Testis (tissue), 3 donors: Measurements from ENCODE around the gene FBXO34. TPM values are rescaled to one million over a fixed set of nuclear protein-coding genes. Genes with fewer than 3 reads are reported as not detected.

ENCODE experiments used
- DNase-seq: peaks from one replicate; pipeline ENCODE4 v3.0.0-alpha.2; 2019
- H3K27ac ChIP-seq, 2 donors: fragments of 200-600 bp; sonication (generic); one replicate each; pipeline ENCODE4 v1.5.1; 2019
- H3K27me3 ChIP-seq: fragments of 200-600 bp; sonication (generic); one replicate; pipeline ENCODE4 v1.5.1; 2019
- H3K36me3 ChIP-seq: fragments of 200-600 bp; sonication (generic); one replicate; pipeline ENCODE4 v1.5.1; 2017; ENCODE audit warnings: low read depth; ENCODE audit errors: missing control alignments
- H3K4me1 ChIP-seq: fragments of 200-600 bp; sonication (generic); one replicate; pipeline ENCODE4 v1.5.1; 2019
- H3K4me3 ChIP-seq, 2 donors: fragments of 200-600 bp; sonication (generic); one replicate each; pipeline ENCODE4 v1.5.1; 2017 to 2019
- H3K9me3 ChIP-seq: fragments of 200-600 bp; sonication (generic); one replicate; pipeline ENCODE4 v1.5.1; 2017
- POLR2A ChIP-seq: fragments of 450-650 bp; IDR thresholded peaks from one replicate; pipeline ENCODE4 v1.6.1; 2017; ENCODE audit warnings: antibody characterized with exemption, mild to moderate bottlenecking, moderate library complexity
- WGBS, 2 donors: methylation state at CpG; one replicate each; pipeline ENCODE4 v1.1.5; 2018; 5-methylcytosine and 5-hydroxymethylcytosine counted together
- intact Hi-C: fragments of 100-400 bp; cut with DNase I; formaldehyde crosslinking; loops from one replicate; pipeline ENCODE4 v1.15.1; 2023; ENCODE audit warnings: low total_unique reads
- polyA plus RNA-seq: library from polyadenylated mRNA; stranded (reverse); fragments of 350-450 nt; fragmentation: Illumina TruSeq; extraction: RNeasy Lipid Tissue Mini Kit (QIAGEN cat#74804); gene quantifications from one replicate; pipeline ENCODE4 v1.2.3, GENCODE V29; 2014; ENCODE audit warnings: low read depth, low replicate concordance; ENCODE audit not compliant: insufficient read depth
- total RNA-seq, 2 donors: library from RNA; depleted of rRNA; stranded (reverse); fragments of >200 nt; gene quantifications; one replicate each; pipeline ENCODE4 v1.2.3, GENCODE V29; 2016
- TF ChIP-seq, protein P1 (sequence below), 3 experiments: fragments of 450-650 bp in 2 of 3; fragments of 200-600 bp in 1 of 3; sonication (generic) in 1 of 3; IDR thresholded peaks; one replicate each; pipeline ENCODE4 v1.5.1; 2016 to 2019; ENCODE audit warnings: antibody characterized with exemption in 3 of 3, mild to moderate bottlenecking in 2 of 3, moderate library complexity in 1 of 3

Gene FBXO34
- total and polyA plus RNA-seq, 3 donors from 2014 or later = 62.1 to 91.7 (median 84.4) TPM

DNA sequence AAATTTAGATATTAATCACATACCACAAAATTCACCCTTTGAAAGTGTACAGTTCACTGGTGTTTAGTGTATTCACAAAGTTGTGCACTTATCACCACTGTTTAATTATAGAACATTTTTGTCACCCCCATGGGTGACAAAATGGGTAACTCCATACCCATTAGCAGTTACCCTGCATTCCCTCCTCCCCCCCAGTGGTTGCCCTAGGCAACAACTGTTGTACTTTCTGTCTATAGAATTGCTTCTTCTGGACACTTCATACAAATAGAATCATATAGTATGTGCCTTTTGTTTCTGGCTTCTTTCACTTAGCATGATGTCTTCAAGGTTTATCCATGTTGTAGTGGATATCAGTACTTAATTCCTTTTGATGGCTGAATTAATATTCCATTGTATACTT is 52.7 kb downstream of the FBXO34 start:
- H3K27ac ChIP-seq = no peak overlapping the region
- H3K36me3 ChIP-seq = no peaks in the 10 kb centered on the region
- H3K27me3 ChIP-seq = no peaks in the 10 kb centered on the region
- TF ChIP-seq POLR2A = no peak
- TF ChIP-seq, protein P1, sequence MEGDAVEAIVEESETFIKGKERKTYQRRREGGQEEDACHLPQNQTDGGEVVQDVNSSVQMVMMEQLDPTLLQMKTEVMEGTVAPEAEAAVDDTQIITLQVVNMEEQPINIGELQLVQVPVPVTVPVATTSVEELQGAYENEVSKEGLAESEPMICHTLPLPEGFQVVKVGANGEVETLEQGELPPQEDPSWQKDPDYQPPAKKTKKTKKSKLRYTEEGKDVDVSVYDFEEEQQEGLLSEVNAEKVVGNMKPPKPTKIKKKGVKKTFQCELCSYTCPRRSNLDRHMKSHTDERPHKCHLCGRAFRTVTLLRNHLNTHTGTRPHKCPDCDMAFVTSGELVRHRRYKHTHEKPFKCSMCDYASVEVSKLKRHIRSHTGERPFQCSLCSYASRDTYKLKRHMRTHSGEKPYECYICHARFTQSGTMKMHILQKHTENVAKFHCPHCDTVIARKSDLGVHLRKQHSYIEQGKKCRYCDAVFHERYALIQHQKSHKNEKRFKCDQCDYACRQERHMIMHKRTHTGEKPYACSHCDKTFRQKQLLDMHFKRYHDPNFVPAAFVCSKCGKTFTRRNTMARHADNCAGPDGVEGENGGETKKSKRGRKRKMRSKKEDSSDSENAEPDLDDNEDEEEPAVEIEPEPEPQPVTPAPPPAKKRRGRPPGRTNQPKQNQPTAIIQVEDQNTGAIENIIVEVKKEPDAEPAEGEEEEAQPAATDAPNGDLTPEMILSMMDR (IDR thresholded peaks at IDR 0.05) = no peak
- DNase-seq = no peak
- H3K4me3 ChIP-seq = no peak overlapping the region
- no peaks in the 10 kb centered on the region for H3K9me3 ChIP-seq
- no peaks in the 10 kb centered on the region for H3K4me1 ChIP-seq
- intact Hi-C loops = no loop called here

DNA sequence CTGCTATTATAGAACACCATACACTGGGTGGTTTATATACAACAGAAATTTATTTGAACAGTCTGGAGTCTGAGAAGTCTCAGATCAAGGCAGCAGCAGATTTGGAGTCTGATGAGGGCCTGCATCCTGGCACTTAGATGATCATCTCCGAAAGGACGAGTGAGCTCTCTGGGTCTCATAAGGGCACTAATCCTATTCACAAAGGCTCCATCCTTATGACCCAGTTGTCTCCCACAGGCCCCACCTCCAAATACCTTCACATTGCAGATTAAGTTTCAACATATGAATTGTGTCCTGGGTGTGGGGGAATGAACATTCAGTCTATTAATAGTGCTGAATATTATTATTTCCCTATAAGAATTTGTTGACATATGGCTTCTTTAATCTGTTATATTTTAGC is 53.6 kb downstream of the FBXO34 start:
- WGBS, 2 donors = 89 to 92% methylated on average over 2 of the region's 2 CpGs
- intact Hi-C loops = no loop called here
- no peak for DNase-seq

DNA sequence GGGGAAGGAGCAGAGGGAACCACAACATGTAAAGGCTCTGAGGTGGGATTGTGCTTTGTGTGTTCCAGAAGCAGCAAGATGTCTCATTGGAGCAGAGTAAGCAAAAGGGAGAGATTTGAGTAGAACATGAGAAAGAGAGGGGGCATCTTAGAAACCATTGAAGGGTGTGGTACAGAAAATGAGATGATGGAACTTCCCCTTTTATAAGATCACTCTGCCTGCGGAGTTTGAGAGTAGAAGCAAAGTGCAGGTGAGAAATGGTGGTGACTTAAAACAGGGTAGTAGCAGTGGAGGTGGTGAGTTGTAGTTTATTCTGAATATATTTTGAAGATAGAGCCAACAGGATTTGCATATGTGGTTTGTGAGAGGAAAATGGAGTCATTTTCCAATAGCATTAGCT is 56.0 kb downstream of the FBXO34 start:
- no peaks in the 10 kb centered on the region for H3K9me3 ChIP-seq
- DNase-seq = no peak
- H3K36me3 ChIP-seq = no peaks in the 10 kb centered on the region
- intact Hi-C loops = no loop called here
- peaks cover 5% of the 10 kb centered on the region for H3K4me1 ChIP-seq
- no peak overlapping the region for H3K4me3 ChIP-seq
- H3K27ac ChIP-seq = no peak overlapping the region
- no peaks in the 10 kb centered on the region for H3K27me3 ChIP-seq
- 78 to 86% methylated on average over 1 of the region's 1 CpG for WGBS, 2 donors
- TF ChIP-seq, protein P1 (IDR thresholded peaks at IDR 0.05) = no peak

More for the DNA sequence above, 53.6 kb downstream of the FBXO34 start:
- Histone ChIP-seq H3K4me3 (no peak overlapping the region), H3K36me3 (no peaks in the 10 kb centered on the region), H3K4me1 (peaks cover 4% of the 10 kb centered on the region), H3K27ac (no peak overlapping the region), H3K9me3 (no peaks in the 10 kb centered on the region), H3K27me3 (no peaks in the 10 kb centered on the region)
- no peak for TF ChIP-seq POLR2A
- TF ChIP-seq, protein P1 (IDR thresholded peaks at IDR 0.05) = no peak

DNA sequence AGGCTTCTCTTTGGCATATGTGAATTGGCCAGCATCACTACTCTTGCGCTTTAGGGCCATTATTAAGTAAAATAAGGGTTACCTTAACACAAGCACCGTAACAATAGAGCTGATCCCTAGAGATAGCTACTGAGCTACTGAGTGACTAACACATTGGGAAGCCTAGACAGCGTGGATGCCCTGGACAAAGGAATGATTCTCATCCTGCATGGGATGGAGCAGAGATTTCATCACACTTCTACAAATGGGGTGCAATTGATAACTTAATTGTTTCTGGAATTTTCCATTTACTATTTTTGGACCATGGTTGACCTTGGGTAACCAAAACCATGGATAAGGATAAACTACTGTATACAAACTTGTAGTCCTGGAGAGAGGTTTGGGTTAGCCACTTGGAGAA is 57.1 kb downstream of the FBXO34 start:
- 64 to 76% methylated on average over 3 of the region's 3 CpGs for WGBS, 2 donors
- no peaks in the 10 kb centered on the region for H3K27me3 ChIP-seq
- H3K4me1 ChIP-seq = peaks cover 17% of the 10 kb centered on the region
- no peak for TF ChIP-seq POLR2A
- TF ChIP-seq, protein P1 (IDR thresholded peaks at IDR 0.05) = no peak
- intact Hi-C loops = no loop called here
- DNase-seq = no peak
- H3K9me3 ChIP-seq = no peaks in the 10 kb centered on the region
- H3K4me3 ChIP-seq = no peak overlapping the region
- H3K36me3 ChIP-seq = no peaks in the 10 kb centered on the region
- H3K27ac ChIP-seq = no peak overlapping the region

DNA sequence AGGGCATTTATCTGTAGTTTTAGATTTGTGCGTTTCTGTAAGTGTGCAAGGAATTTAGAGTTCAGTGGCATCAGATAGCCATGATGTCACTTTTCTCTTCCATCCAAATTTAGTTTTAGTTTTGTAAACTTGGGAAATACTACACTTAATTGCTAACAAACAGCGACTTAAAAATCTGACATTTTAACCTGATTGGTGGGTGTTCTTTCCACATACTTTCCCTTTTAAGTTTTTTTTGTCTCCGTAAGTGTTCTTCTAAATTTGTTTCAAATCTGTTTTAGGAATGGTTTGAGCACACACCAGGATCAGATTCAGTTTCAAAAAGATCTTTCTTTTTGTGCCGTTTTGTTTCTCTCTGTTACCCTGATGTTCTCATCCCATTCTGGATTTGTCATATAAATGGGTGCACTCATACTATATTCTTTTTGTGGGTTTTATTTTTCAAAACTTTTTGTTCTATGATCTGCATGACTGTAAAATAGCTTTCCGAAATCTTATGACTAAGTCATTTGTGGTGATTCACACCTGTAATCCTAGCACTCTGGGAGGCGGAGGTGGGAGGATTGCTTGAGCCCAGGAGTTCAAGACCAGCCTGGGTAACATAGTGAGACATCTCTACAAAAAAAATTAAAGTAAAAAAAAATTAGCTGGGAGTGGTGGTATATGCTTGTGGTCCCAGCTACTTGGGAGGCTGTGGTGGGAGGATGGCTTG is 58.9 kb downstream of the FBXO34 start:
- no peaks in the 10 kb centered on the region for H3K9me3 ChIP-seq
- no peak for TF ChIP-seq POLR2A
- TF ChIP-seq, protein P1 (IDR thresholded peaks at IDR 0.05) = no peak
- DNase-seq = no peak
- no peaks in the 10 kb centered on the region for H3K27me3 ChIP-seq
- peaks cover 30% of the 10 kb centered on the region for H3K4me1 ChIP-seq
- H3K36me3 ChIP-seq = no peaks in the 10 kb centered on the region
- peak overlapping the region in 1 of 2 donors; percentile 62 for H3K27ac ChIP-seq
- WGBS, 2 donors = 43 to 54% methylated on average over 6 of the region's 6 CpGs
- intact Hi-C loops = no loop called here
- no peak overlapping the region for H3K4me3 ChIP-seq
